WTC11 (cell line): Measurements from ENCODE around the gene ARHGAP10. TPM values are rescaled to one million over a fixed set of nuclear protein-coding genes. Genes with fewer than 3 reads are reported as not detected.

Source experiments
- ATAC-seq: fragments of 200-7000 bp; cut with Tn5 transposase; 2 replicates; pipeline ENCODE4 v1.10.0; 2021; ENCODE audit warnings: mild to moderate bottlenecking, moderate library complexity
- CTCF ChIA-PET: fragments of 300-600 bp; sonication (Branson Sonifier 250); formaldehyde crosslinking; loops from one replicate; lab custom pipeline; 2021; ENCODE audit warnings: antibody characterized with exemption; lab: Charles Lee
- POLR2A ChIA-PET: fragments of 350-600 bp; sonication (Branson Sonifier 250); formaldehyde crosslinking; loops from one replicate; lab custom pipeline; 2021; ENCODE audit warnings: antibody characterized with exemption; lab: Charles Lee
- DNase-seq: peaks from one replicate; pipeline ENCODE4 v3.0.0; 2021; ENCODE audit warnings: low spot score
- H3K27ac Mint-ChIP-seq: 2 replicates; pipeline ENCODE4 v1.8.0; 2021; ENCODE audit warnings: mixed read lengths
- H3K27me3 Mint-ChIP-seq: 2 replicates; pipeline ENCODE4 v1.8.0; 2021; ENCODE audit warnings: low read depth, mild to moderate bottlenecking, moderate library complexity, mixed read lengths
- H3K36me3 Mint-ChIP-seq: 2 replicates; pipeline ENCODE4 v1.8.0; 2021; ENCODE audit warnings: mixed read lengths
- H3K4me1 Mint-ChIP-seq: 2 replicates; pipeline ENCODE4 v1.8.0; 2022; ENCODE audit warnings: mixed read lengths
- H3K4me3 Mint-ChIP-seq: 2 replicates; pipeline ENCODE4 v1.8.0; 2021; ENCODE audit warnings: mild to moderate bottlenecking, moderate library complexity, mixed read lengths
- H3K9me3 Mint-ChIP-seq: 2 replicates; pipeline ENCODE4 v1.8.0; 2021; ENCODE audit warnings: mixed read lengths
- FOXJ3 ChIP-seq: sonication (generic); formaldehyde crosslinking; IDR thresholded peaks from 2 replicates; pipeline ENCODE4 v1.9.0; 2021; ENCODE audit warnings: missing genetic modification reagents, mild to moderate bottlenecking, borderline replicate concordance
- FOXK1 ChIP-seq: sonication (generic); formaldehyde crosslinking; IDR thresholded peaks from 2 replicates; pipeline ENCODE4 v1.8.0; 2022; ENCODE audit warnings: mild to moderate bottlenecking, moderate library complexity, missing genetic modification reagents
- GABPB1 ChIP-seq: sonication (generic); formaldehyde crosslinking; IDR thresholded peaks from 2 replicates; pipeline ENCODE4 v1.8.1; 2023; ENCODE audit warnings: mild to moderate bottlenecking, missing genetic modification reagents
- JAZF1 ChIP-seq: fragments of 250-450 bp; sonication (Bioruptor Pico); IDR thresholded peaks from 2 replicates; pipeline ENCODE4 v1.9.0; 2021; ENCODE audit warnings: moderate library complexity, mild to moderate bottlenecking, inconsistent platforms
- KAT7 ChIP-seq: sonication (generic); formaldehyde crosslinking; IDR thresholded peaks from 2 replicates; pipeline ENCODE4 v1.8.1; 2023; ENCODE audit warnings: missing genetic modification reagents, mild to moderate bottlenecking, borderline replicate concordance
- MXD4 ChIP-seq: fragments of 250-450 bp; sonication (Bioruptor Pico); IDR thresholded peaks from 2 replicates; pipeline ENCODE4 v1.8.0; 2021; ENCODE audit warnings: mild to moderate bottlenecking, moderate library complexity, borderline replicate concordance
- NFE2L1 ChIP-seq: sonication (generic); formaldehyde crosslinking; IDR thresholded peaks from 2 replicates; pipeline ENCODE4 v1.8.1; 2023; ENCODE audit warnings: missing genetic modification reagents
- NFYB ChIP-seq: sonication (generic); formaldehyde crosslinking; conservative IDR thresholded peaks from 2 replicates; pipeline ENCODE4 v1.8.0; 2022; ENCODE audit warnings: low read depth, missing genetic modification reagents
- OVOL2 ChIP-seq: fragments of 250-450 bp; sonication (Bioruptor Pico); IDR thresholded peaks from 2 replicates; pipeline ENCODE4 v1.9.0; 2021; ENCODE audit warnings: mild to moderate bottlenecking, borderline replicate concordance
- RELA ChIP-seq: sonication (generic); formaldehyde crosslinking; IDR thresholded peaks from 2 replicates; pipeline ENCODE4 v1.8.1; 2022; ENCODE audit warnings: missing genetic modification reagents, mild to moderate bottlenecking, borderline replicate concordance
- RORB ChIP-seq: fragments of 250-450 bp; sonication (Bioruptor Pico); IDR thresholded peaks from 2 replicates; pipeline ENCODE4 v1.9.0; 2021; ENCODE audit warnings: mild to moderate bottlenecking
- SMAD3 ChIP-seq: sonication (generic); formaldehyde crosslinking; IDR thresholded peaks from 2 replicates; pipeline ENCODE4 v1.8.0; 2022; ENCODE audit warnings: missing genetic modification reagents, mild to moderate bottlenecking, borderline replicate concordance
- SOX15 ChIP-seq: fragments of 250-450 bp; sonication (Bioruptor Pico); IDR thresholded peaks from 2 replicates; pipeline ENCODE4 v1.9.0; 2021; ENCODE audit warnings: mild to moderate bottlenecking
- TCF7 ChIP-seq: sonication (generic); formaldehyde crosslinking; IDR thresholded peaks from 2 replicates; pipeline ENCODE4 v1.8.0; 2022; ENCODE audit warnings: mild to moderate bottlenecking, low read depth, missing genetic modification reagents, moderate library complexity
- ZNF232 ChIP-seq: sonication (generic); formaldehyde crosslinking; IDR thresholded peaks from 2 replicates; pipeline ENCODE4 v1.8.0; 2022; ENCODE audit warnings: mild to moderate bottlenecking, missing genetic modification reagents
- ZNF263 ChIP-seq: sonication (generic); formaldehyde crosslinking; IDR thresholded peaks from 2 replicates; pipeline ENCODE4 v1.8.1; 2022; ENCODE audit warnings: low read depth, mild to moderate bottlenecking, moderate library complexity, missing genetic modification reagents
- ZNF317 ChIP-seq: sonication (generic); formaldehyde crosslinking; IDR thresholded peaks from 2 replicates; pipeline ENCODE4 v1.8.1; 2023; ENCODE audit warnings: low read depth, mild to moderate bottlenecking, moderate library complexity, missing genetic modification reagents, borderline replicate concordance
- ZNF396 ChIP-seq: fragments of 250-450 bp; sonication (Bioruptor Pico); IDR thresholded peaks from 2 replicates; pipeline ENCODE4 v1.8.0; 2021; ENCODE audit warnings: mild to moderate bottlenecking, moderate library complexity, borderline replicate concordance
- total RNA-seq: library from RNA; stranded (reverse); gene quantifications from 3 replicates; pipeline ENCODE4 v1.2.3, GENCODE V29; 2021
- TF ChIP-seq, protein P1 (sequence below): sonication (generic); formaldehyde crosslinking; IDR thresholded peaks from 2 replicates; pipeline ENCODE4 v1.8.0; 2022; ENCODE audit warnings: missing genetic modification reagents
- TF ChIP-seq, protein P2 (sequence below): sonication (generic); formaldehyde crosslinking; IDR thresholded peaks from 2 replicates; pipeline ENCODE4 v1.8.0; 2022; ENCODE audit warnings: mild to moderate bottlenecking, missing genetic modification reagents
- TF ChIP-seq, protein P3 (sequence below): sonication (generic); formaldehyde crosslinking; IDR thresholded peaks from 2 replicates; pipeline ENCODE4 v1.8.1; 2022; ENCODE audit warnings: mild to moderate bottlenecking, missing genetic modification reagents, moderate library complexity, borderline replicate concordance
- TF ChIP-seq, protein P4 (sequence below): sonication (generic); formaldehyde crosslinking; conservative IDR thresholded peaks from 2 replicates; pipeline ENCODE4 v1.8.1; 2022; ENCODE audit warnings: mild to moderate bottlenecking, missing genetic modification reagents
- TF ChIP-seq, protein P5 (sequence below): sonication (generic); formaldehyde crosslinking; IDR thresholded peaks from 2 replicates; pipeline ENCODE4 v1.8.0; 2022; ENCODE audit warnings: mild to moderate bottlenecking, missing genetic modification reagents
- TF ChIP-seq, protein P6 (sequence below): sonication (generic); formaldehyde crosslinking; IDR thresholded peaks from 2 replicates; pipeline ENCODE4 v1.8.1; 2023; ENCODE audit warnings: mild to moderate bottlenecking, moderate library complexity, missing genetic modification reagents
- TF ChIP-seq, protein P7 (sequence below): sonication (generic); formaldehyde crosslinking; IDR thresholded peaks from 2 replicates; pipeline ENCODE4 v1.8.1; 2023; ENCODE audit warnings: mild to moderate bottlenecking, missing genetic modification reagents, moderate library complexity

Gene ARHGAP10
- total RNA-seq, 1 experiment from 2014 or later = 9.6 TPM

DNA sequence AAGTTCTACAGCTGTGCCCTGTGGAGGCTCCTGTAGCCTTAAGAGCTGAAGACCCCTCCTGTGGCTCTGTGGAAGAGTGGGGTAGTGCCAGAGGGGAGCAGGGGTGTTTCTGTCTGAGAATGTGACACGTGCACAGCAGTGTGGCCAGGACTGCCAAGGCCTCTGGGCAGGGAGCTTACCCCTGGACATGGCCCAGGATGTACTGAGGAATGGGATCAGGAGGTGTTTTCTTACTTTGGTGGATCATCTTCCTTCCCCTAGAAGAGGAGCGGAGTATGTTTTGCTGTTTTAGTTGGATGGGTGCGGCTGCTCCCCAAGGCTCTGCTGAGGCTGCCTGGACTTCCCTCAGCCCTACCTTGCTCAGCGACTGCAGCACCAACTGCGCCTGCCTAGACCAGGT, 342.6 kb downstream of the ARHGAP10 start (continued):
- TF ChIP-seq, protein P1, sequence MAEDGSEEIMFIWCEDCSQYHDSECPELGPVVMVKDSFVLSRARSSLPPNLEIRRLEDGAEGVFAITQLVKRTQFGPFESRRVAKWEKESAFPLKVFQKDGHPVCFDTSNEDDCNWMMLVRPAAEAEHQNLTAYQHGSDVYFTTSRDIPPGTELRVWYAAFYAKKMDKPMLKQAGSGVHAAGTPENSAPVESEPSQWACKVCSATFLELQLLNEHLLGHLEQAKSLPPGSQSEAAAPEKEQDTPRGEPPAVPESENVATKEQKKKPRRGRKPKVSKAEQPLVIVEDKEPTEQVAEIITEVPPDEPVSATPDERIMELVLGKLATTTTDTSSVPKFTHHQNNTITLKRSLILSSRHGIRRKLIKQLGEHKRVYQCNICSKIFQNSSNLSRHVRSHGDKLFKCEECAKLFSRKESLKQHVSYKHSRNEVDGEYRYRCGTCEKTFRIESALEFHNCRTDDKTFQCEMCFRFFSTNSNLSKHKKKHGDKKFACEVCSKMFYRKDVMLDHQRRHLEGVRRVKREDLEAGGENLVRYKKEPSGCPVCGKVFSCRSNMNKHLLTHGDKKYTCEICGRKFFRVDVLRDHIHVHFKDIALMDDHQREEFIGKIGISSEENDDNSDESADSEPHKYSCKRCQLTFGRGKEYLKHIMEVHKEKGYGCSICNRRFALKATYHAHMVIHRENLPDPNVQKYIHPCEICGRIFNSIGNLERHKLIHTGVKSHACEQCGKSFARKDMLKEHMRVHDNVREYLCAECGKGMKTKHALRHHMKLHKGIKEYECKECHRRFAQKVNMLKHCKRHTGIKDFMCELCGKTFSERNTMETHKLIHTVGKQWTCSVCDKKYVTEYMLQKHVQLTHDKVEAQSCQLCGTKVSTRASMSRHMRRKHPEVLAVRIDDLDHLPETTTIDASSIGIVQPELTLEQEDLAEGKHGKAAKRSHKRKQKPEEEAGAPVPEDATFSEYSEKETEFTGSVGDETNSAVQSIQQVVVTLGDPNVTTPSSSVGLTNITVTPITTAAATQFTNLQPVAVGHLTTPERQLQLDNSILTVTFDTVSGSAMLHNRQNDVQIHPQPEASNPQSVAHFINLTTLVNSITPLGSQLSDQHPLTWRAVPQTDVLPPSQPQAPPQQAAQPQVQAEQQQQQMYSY (CRISPR knock-in tag) = no peak
- no peak for TF ChIP-seq JAZF1 (CRISPR knock-in tag)
- no peak for TF ChIP-seq FOXK1 (CRISPR knock-in tag)
- TF ChIP-seq, protein P2, sequence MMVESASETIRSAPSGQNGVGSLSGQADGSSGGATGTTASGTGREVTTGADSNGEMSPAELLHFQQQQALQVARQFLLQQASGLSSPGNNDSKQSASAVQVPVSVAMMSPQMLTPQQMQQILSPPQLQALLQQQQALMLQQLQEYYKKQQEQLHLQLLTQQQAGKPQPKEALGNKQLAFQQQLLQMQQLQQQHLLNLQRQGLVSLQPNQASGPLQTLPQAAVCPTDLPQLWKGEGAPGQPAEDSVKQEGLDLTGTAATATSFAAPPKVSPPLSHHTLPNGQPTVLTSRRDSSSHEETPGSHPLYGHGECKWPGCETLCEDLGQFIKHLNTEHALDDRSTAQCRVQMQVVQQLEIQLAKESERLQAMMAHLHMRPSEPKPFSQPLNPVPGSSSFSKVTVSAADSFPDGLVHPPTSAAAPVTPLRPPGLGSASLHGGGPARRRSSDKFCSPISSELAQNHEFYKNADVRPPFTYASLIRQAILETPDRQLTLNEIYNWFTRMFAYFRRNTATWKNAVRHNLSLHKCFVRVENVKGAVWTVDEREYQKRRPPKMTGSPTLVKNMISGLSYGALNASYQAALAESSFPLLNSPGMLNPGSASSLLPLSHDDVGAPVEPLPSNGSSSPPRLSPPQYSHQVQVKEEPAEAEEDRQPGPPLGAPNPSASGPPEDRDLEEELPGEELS (CRISPR knock-in tag) = no peak
- TF ChIP-seq NFYB (CRISPR knock-in tag) = no peak
- TF ChIP-seq MXD4 (CRISPR knock-in tag) = no peak
- no peak for TF ChIP-seq GABPB1 (CRISPR knock-in tag)
- TF ChIP-seq RORB (CRISPR knock-in tag) = no peak
- TF ChIP-seq ZNF263 = no peak
- TF ChIP-seq NFE2L1 = no peak
- no peak for TF ChIP-seq SOX15 (CRISPR knock-in tag)

DNA sequence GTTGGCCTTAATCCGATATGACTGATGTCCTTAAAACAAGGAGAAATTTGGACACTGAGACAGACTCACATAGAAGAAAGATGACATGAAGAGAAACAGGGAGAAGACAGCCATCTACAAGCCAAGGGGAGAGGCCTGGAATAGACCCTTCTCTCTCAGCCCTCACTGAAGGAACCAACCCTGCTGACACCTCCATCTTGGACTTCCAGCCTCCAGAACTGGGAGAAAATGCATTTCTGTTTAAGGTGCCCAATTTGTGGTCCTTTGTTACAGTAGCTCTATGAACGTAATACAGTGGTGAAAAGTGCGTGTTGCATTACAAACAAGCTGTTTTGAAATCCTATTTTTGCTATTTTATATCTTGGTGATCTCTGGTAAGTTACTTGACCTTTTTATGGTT, 343.6 kb downstream of the ARHGAP10 start:
- POLR2A ChIA-PET = no interaction called here
- no peak overlapping the region for H3K27ac Mint-ChIP-seq
- ATAC-seq (no peak), DNase-seq (no peak)
- TF ChIP-seq, protein P3, sequence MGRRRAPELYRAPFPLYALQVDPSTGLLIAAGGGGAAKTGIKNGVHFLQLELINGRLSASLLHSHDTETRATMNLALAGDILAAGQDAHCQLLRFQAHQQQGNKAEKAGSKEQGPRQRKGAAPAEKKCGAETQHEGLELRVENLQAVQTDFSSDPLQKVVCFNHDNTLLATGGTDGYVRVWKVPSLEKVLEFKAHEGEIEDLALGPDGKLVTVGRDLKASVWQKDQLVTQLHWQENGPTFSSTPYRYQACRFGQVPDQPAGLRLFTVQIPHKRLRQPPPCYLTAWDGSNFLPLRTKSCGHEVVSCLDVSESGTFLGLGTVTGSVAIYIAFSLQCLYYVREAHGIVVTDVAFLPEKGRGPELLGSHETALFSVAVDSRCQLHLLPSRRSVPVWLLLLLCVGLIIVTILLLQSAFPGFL (CRISPR knock-in tag) = no peak
- TF ChIP-seq FOXJ3 = no peak
- TF ChIP-seq, protein P4, sequence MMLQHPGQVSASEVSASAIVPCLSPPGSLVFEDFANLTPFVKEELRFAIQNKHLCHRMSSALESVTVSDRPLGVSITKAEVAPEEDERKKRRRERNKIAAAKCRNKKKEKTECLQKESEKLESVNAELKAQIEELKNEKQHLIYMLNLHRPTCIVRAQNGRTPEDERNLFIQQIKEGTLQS (CRISPR knock-in tag) = no peak
- TF ChIP-seq KAT7 (CRISPR knock-in tag) = no peak
- TF ChIP-seq RELA (CRISPR knock-in tag) = no peak
- TF ChIP-seq, protein P5, sequence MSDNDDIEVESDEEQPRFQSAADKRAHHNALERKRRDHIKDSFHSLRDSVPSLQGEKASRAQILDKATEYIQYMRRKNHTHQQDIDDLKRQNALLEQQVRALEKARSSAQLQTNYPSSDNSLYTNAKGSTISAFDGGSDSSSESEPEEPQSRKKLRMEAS (CRISPR knock-in tag) = no peak
- no peak for TF ChIP-seq NFE2L1
- no peak for TF ChIP-seq ZNF317 (CRISPR knock-in tag)
- no peak for TF ChIP-seq SOX15 (CRISPR knock-in tag)
- H3K36me3 Mint-ChIP-seq = peaks cover 44% of the 10 kb centered on the region
- peaks cover 12% of the 10 kb centered on the region for H3K4me1 Mint-ChIP-seq
- no peak overlapping the region for H3K4me3 Mint-ChIP-seq
- peaks cover 35% of the 10 kb centered on the region for H3K9me3 Mint-ChIP-seq
- H3K27me3 Mint-ChIP-seq = peaks cover 4% of the 10 kb centered on the region; the same call in 1 of the 2 replicates
- CTCF ChIA-PET = no interaction called here

DNA sequence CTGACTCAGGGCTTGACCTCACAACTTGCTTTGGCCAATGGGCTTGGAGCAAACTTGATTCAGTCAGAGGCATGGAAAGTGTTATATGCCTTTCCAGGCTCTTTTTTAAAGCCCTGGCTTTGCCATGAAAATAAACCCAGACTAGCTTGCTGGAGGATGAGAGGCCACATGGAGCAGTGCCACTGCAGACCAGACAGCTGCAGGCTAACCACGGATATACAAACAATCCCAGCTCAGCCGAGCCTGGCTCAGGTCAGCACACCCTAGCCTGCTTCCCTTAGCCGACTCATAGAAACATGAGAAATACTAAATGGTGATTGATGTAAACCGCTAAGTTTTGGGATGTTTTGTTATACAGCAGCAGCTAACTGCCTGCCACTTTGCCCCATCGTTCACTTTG, 345.1 kb downstream of the ARHGAP10 start:
- POLR2A ChIA-PET = no interaction called here
- ATAC-seq (no peak), DNase-seq (no peak)
- H3K27ac Mint-ChIP-seq = no peak overlapping the region
- peaks cover 44% of the 10 kb centered on the region for H3K36me3 Mint-ChIP-seq
- CTCF ChIA-PET = no interaction called here
- H3K9me3 Mint-ChIP-seq = peaks cover 35% of the 10 kb centered on the region
- no peak for TF ChIP-seq TCF7 (CRISPR knock-in tag)
- no peak for TF ChIP-seq KAT7 (CRISPR knock-in tag)
- TF ChIP-seq SMAD3 (CRISPR knock-in tag) = no peak
- TF ChIP-seq OVOL2 (CRISPR knock-in tag) = no peak
- no peak for TF ChIP-seq ZNF396 (CRISPR knock-in tag)
- no peak for TF ChIP-seq ZNF232 (CRISPR knock-in tag)
- TF ChIP-seq, protein P6, sequence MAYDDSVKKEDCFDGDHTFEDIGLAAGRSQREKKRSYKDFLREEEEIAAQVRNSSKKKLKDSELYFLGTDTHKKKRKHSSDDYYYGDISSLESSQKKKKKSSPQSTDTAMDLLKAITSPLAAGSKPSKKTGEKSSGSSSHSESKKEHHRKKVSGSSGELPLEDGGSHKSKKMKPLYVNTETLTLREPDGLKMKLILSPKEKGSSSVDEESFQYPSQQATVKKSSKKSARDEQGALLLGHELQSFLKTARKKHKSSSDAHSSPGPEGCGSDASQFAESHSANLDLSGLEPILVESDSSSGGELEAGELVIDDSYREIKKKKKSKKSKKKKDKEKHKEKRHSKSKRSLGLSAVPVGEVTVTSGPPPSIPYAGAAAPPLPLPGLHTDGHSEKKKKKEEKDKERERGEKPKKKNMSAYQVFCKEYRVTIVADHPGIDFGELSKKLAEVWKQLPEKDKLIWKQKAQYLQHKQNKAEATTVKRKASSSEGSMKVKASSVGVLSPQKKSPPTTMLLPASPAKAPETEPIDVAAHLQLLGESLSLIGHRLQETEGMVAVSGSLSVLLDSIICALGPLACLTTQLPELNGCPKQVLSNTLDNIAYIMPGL (CRISPR knock-in tag) = no peak
- TF ChIP-seq, protein P7, sequence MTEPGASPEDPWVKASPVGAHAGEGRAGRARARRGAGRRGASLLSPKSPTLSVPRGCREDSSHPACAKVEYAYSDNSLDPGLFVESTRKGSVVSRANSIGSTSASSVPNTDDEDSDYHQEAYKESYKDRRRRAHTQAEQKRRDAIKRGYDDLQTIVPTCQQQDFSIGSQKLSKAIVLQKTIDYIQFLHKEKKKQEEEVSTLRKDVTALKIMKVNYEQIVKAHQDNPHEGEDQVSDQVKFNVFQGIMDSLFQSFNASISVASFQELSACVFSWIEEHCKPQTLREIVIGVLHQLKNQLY = no peak
- H3K27me3 Mint-ChIP-seq = peaks cover 4% of the 10 kb centered on the region; the same call in 1 of the 2 replicates
- H3K4me3 Mint-ChIP-seq = no peak overlapping the region
- H3K4me1 Mint-ChIP-seq = peaks cover 9% of the 10 kb centered on the region
